Natural killer cell (primary cell): ENCODE data around the gene TRRAP. TPM values are rescaled to one million over a fixed set of nuclear protein-coding genes. Genes with fewer than 3 reads are reported as not detected.

ENCODE experiments used
- ATAC-seq, 3 donors: fragments of 150-1000 bp in 2 of 3; fragments of 200-7000 bp in 1 of 3; cut with Tn5 transposase; 1 replicate in 1 of 3; 2 replicates in 2 of 3; pipeline ENCODE4 v1.10.0; 2021; ENCODE audit warnings: mild to moderate bottlenecking in 2 of 3, moderate library complexity in 2 of 3
- DNase-seq, 2 donors: peaks; one replicate each; pipeline versions ENCODE4 v3.0.0 to v3.0.0-alpha.2; 2013 to 2021; ENCODE audit warnings: mixed read lengths in 1 of 2
- H3K27ac ChIP-seq: one replicate; pipeline ENCODE4 v1.5.1; 2013; ENCODE audit warnings: mild to moderate bottlenecking, low read length
- H3K27me3 ChIP-seq: one replicate; pipeline ENCODE4 v1.6.1; 2013; ENCODE audit warnings: low read length; ENCODE audit not compliant: control insufficient read depth, insufficient read depth
- H3K36me3 ChIP-seq: one replicate; pipeline ENCODE4 v1.6.1; 2013; ENCODE audit warnings: low read length; ENCODE audit not compliant: control insufficient read depth, insufficient read depth
- H3K4me1 ChIP-seq: one replicate; pipeline ENCODE4 v1.6.1; 2013; ENCODE audit warnings: low read length; ENCODE audit not compliant: control insufficient read depth, insufficient read depth
- H3K4me3 ChIP-seq: one replicate; pipeline ENCODE4 v1.5.1; 2013; ENCODE audit warnings: low read length
- H3K9me3 ChIP-seq: one replicate; pipeline ENCODE4 v1.6.1; 2013; ENCODE audit warnings: low read length; ENCODE audit not compliant: control insufficient read depth, insufficient read depth
- H3K27ac Mint-ChIP-seq, 2 donors: one replicate each; pipeline ENCODE4 v1.8.0; 2022; ENCODE audit warnings: mild to moderate bottlenecking in 2 of 2, mixed read lengths in 2 of 2, moderate library complexity in 1 of 2
- H3K27me3 Mint-ChIP-seq, 2 donors: one replicate each; pipeline ENCODE4 v1.8.0; 2022; ENCODE audit warnings: low read depth in 2 of 2, mixed read lengths in 2 of 2
- H3K36me3 Mint-ChIP-seq: one replicate; pipeline ENCODE4 v1.8.0; 2022; ENCODE audit warnings: mixed read lengths
- H3K4me1 Mint-ChIP-seq, 2 donors: one replicate each; pipeline ENCODE4 v1.8.0; 2022; ENCODE audit warnings: mixed read lengths in 2 of 2
- H3K4me3 Mint-ChIP-seq: one replicate; pipeline ENCODE4 v1.8.0; 2022; ENCODE audit warnings: mild to moderate bottlenecking, moderate library complexity, mixed read lengths
- H3K9me3 Mint-ChIP-seq, 2 donors: one replicate each; pipeline ENCODE4 v1.8.0; 2022; ENCODE audit warnings: mixed read lengths in 2 of 2
- CTCF ChIP-seq: fragments of 200-600 bp; IDR thresholded peaks from one replicate; pipeline ENCODE4 v1.8.0; 2022; ENCODE audit warnings: antibody characterized with exemption
- WGBS: methylation state at CpG from one replicate; pipeline ENCODE4 v1.1.7; 2013; ENCODE audit warnings: missing lambda C conversion rate; ENCODE audit not compliant: insufficient coverage; 5-methylcytosine and 5-hydroxymethylcytosine counted together
- intact Hi-C: fragments of 100-400 bp; cut with micrococcal nuclease; formaldehyde crosslinking; loops from one replicate; pipeline ENCODE4 v1.14.2; 2022
- total RNA-seq, 4 donors: library from RNA; stranded (reverse); fragments of 120-200 nt in 1 of 4; gene quantifications; one replicate each; pipeline versions ENCODE4 v1.2.3 to v1.2.4, GENCODE V29; 2013 to 2022

The TRRAP gene
- total RNA-seq, 3 donors from 2014 or later (not counting 1 experiment from before 2014, with no cell fraction given), result 45.4 to 62.9 (median 62.4) TPM

DNA sequence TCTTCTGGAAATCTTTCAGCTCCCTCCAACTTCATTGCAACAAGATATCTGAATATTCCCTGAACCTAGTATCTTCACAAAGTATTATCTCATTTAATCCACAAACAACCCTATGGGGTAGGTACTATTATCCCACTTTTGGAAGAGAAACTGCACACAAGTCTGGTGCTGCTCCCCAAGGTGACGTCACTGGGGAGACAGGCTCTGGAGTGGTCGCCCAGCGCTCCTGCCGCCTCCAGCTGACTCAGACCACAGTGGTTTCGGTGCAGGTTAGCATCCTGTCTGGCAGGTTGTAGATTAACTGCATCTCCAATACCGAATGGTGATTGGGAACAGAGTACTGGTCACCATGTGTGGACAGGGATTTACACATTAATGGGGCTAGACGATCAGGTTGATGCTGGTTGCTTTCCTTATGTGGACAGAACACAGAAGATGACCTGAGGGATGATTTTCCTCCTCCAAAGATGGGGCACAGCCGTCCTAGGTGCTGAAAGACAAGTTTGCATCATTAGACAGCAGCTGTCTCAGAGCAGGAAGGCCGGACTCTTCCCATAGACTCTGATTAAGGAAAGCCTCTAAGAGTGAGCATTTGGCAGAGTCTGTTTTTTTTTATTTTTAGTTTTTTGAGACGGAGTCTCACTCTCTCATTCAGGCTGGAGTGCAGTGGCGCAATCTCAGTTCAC lies 128.6 kb downstream of the TRRAP start:
- no peak overlapping the region for H3K27ac ChIP-seq
- H3K27ac Mint-ChIP-seq, result no peak overlapping the region
- no peaks in the 10 kb centered on the region for H3K27me3 ChIP-seq
- H3K36me3 ChIP-seq, result peaks cover 59% of the 10 kb centered on the region
- no peak overlapping the region for H3K4me3 ChIP-seq
- H3K4me1 Mint-ChIP-seq, result peaks cover 0 to 7% of the 10 kb centered on the region in 2 donors
- H3K4me1 ChIP-seq, result no peaks in the 10 kb centered on the region
- intact Hi-C loops, result no loop called here
- H3K27me3 Mint-ChIP-seq, result no peaks in the 10 kb centered on the region
- DNase-seq, result no peak
- no peaks in the 10 kb centered on the region for H3K36me3 Mint-ChIP-seq
- no peak for ATAC-seq
- no peak for TF ChIP-seq CTCF
- WGBS, result 95% methylated on average over 11 of the region's 11 CpGs
- H3K4me3 Mint-ChIP-seq, result no peak overlapping the region
- H3K9me3 ChIP-seq, result no peaks in the 10 kb centered on the region
- H3K9me3 Mint-ChIP-seq, result no peaks in the 10 kb centered on the region

DNA sequence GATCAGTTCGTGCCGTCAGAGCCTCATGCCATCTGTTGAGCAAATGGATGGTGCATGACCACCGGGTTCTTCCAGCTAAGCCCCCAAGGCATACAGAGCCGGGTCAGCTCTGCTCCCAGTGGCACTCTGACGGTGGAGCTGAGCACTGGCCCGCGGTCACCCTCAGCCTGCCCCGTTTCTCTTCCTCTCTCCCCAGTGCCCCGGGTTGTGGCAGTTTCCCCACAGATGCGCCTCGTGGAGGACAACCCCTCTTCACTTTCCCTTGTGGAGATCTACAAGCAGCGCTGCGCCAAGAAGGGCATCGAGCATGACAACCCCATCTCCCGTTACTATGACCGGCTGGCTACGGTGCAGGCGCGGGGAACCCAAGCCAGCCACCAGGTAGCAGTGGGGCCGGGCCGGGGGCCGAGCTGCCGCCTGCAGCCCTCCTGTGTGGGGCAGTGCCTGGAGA lies 129.9 kb downstream of the TRRAP start:
- 98% methylated on average over 23 of the region's 23 CpGs for WGBS
- H3K27me3 Mint-ChIP-seq, result no peaks in the 10 kb centered on the region
- ATAC-seq (no peak), DNase-seq (no peak)
- no peaks in the 10 kb centered on the region for H3K36me3 Mint-ChIP-seq
- H3K9me3 Mint-ChIP-seq, result no peaks in the 10 kb centered on the region
- TF ChIP-seq CTCF, result no peak
- no peaks in the 10 kb centered on the region for H3K4me1 ChIP-seq
- no peak overlapping the region for H3K4me3 ChIP-seq
- no peak overlapping the region for H3K27ac Mint-ChIP-seq
- no peaks in the 10 kb centered on the region for H3K27me3 ChIP-seq
- no peak overlapping the region for H3K27ac ChIP-seq
- no peaks in the 10 kb centered on the region for H3K9me3 ChIP-seq
- peaks cover 65% of the 10 kb centered on the region for H3K36me3 ChIP-seq
- no peaks in the 10 kb centered on the region for H3K4me1 Mint-ChIP-seq
- intact Hi-C loops, result no loop called here
- no peak overlapping the region for H3K4me3 Mint-ChIP-seq

DNA sequence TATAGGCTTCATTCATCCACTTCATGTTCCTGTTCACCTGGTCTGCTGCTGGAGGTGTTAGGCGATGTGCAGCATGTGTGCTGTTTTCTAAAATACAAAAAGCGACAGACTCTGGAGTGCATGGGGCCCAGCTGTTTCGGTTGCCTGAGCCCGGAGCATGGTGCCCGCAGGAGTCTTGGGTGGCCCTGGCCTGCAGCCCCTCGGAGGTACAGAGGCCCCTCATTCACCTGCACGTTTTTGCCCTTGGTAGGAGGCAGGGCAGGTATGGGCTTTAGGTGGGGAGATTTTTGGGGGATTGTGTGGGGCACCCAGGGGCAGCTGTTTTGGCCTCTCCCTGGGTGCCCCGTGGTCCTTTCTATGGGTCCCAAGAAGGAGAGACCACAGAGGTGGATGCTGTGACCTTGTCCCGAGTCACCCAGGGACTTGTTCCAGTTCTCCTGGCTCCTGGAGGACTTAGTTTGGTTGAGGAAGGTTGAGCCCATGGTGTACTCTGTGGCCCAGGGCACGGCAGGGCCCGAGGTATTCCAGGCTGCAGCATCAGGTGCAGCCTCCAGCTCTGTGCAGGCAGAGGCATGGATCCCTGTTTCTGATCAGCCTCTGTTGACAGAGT lies 130.7 kb downstream of the TRRAP start:
- no peak for DNase-seq
- Histone ChIP-seq H3K27me3 (no peaks in the 10 kb centered on the region), H3K36me3 (peaks cover 70% of the 10 kb centered on the region), H3K4me1 (no peaks in the 10 kb centered on the region), H3K4me3 (no peak overlapping the region), H3K9me3 (no peaks in the 10 kb centered on the region), H3K27ac (no peak overlapping the region)
- ATAC-seq, result no peak
- WGBS, result 99% methylated on average over 11 of the region's 11 CpGs
- Mint-ChIP-seq H3K9me3 (no peaks in the 10 kb centered on the region), H3K27me3 (no peaks in the 10 kb centered on the region), H3K4me1 (no peaks in the 10 kb centered on the region), H3K27ac (no peak overlapping the region), H3K36me3 (no peaks in the 10 kb centered on the region), H3K4me3 (no peak overlapping the region)
- TF ChIP-seq CTCF, result no peak
- intact Hi-C loops, result no loop called here
